Suprapubic skin (tissue), 3 donors: Measurements from ENCODE around the gene NLRC5.

Experiments used
- POLR2A ChIP-seq, 2 donors: fragments of 450-650 bp; IDR thresholded peaks; one replicate each; pipeline ENCODE4 v1.6.1; 2017; ENCODE audit warnings: antibody characterized with exemption in 2 of 2, mild to moderate bottlenecking in 2 of 2, moderate library complexity in 2 of 2
- TF ChIP-seq, protein P1 (sequence below), 2 donors: fragments of 200-600 bp in 1 of 2; fragments of 450-650 bp in 1 of 2; sonication (generic) in 1 of 2; IDR thresholded peaks; one replicate each; pipeline ENCODE4 v1.5.1; 2016 to 2019; ENCODE audit warnings: antibody characterized with exemption in 2 of 2, mild to moderate bottlenecking in 1 of 2, moderate library complexity in 1 of 2

DNA sequence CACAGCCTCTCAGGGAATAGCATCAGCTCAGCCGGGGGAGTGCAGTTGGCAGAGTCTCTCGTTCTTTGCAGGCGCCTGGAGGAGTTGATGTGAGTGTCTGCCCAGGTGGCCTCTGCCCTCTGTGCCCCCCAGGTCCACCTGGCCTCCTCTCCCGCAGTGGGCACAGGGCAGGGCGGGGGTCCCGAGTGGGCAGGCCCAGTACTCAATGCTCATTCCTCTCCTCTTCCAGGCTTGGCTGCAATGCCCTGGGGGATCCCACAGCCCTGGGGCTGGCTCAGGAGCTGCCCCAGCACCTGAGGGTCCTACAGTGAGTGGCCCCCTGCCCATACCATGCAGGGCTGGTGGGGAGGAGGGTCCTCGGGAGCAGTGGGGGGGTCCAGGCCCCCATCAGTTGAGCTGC, 88.4 kb downstream of the NLRC5 start:
- TF ChIP-seq, protein P1, sequence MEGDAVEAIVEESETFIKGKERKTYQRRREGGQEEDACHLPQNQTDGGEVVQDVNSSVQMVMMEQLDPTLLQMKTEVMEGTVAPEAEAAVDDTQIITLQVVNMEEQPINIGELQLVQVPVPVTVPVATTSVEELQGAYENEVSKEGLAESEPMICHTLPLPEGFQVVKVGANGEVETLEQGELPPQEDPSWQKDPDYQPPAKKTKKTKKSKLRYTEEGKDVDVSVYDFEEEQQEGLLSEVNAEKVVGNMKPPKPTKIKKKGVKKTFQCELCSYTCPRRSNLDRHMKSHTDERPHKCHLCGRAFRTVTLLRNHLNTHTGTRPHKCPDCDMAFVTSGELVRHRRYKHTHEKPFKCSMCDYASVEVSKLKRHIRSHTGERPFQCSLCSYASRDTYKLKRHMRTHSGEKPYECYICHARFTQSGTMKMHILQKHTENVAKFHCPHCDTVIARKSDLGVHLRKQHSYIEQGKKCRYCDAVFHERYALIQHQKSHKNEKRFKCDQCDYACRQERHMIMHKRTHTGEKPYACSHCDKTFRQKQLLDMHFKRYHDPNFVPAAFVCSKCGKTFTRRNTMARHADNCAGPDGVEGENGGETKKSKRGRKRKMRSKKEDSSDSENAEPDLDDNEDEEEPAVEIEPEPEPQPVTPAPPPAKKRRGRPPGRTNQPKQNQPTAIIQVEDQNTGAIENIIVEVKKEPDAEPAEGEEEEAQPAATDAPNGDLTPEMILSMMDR (IDR thresholded peaks at IDR 0.05), result no peak
- TF ChIP-seq POLR2A (IDR thresholded peaks at IDR 0.05), result no peak
